Activated naive CD8-positive, alpha-beta T cell treated with anti-CD3 and anti-CD28 coated beads, Interleukin-2, amount 10 ng/mL, durations not matched to agents 7 days and 5 days (primary cell): ENCODE measurements around the gene PHOSPHO1. TPM values are rescaled to one million over a fixed set of nuclear protein-coding genes. Genes with fewer than 3 reads are reported as not detected.

Experiments
- total RNA-seq, 2 experiments: library from RNA; stranded (reverse); gene quantifications; one replicate each; pipeline ENCODE4 v1.2.3, GENCODE V29; 2021

The PHOSPHO1 gene
- total RNA-seq, 2 experiments from 2014 or later, result not detected

Other genes with a start within 250 kb of the PHOSPHO1 start
- gene IGF2BP1, start 233.4 kb downstream of the PHOSPHO1 start, total RNA-seq, result not detected
- gene B4GALNT2, start 98.0 kb downstream of the PHOSPHO1 start, total RNA-seq, result not detected
- gene GNGT2, start 20.2 kb downstream of the PHOSPHO1 start, total RNA-seq, result 10 to 100 TPM; 27.9 to 34.2 TPM
- gene ABI3, start 20.1 kb downstream of the PHOSPHO1 start, total RNA-seq, result 10 to 100 TPM; 86.4 to 86.7 TPM
- 10 to 100 TPM; 43.6 to 47.7 TPM for gene ZNF652, start 131.5 kb upstream of the PHOSPHO1 start, total RNA-seq
- 100 to 1,000 TPM; 104 to 110 TPM for gene PHB1, start 184.1 kb upstream of the PHOSPHO1 start, total RNA-seq